GM10266 (cell line): ENCODE measurements around the gene KIF20B.

Source experiments
- DNase-seq: peaks from one replicate; pipeline ENCODE4 v3.0.0; 2012; ENCODE audit errors: extremely low spot score
- CTCF ChIP-seq: IDR thresholded peaks from 2 replicates; pipeline ENCODE4 v1.5.1; 2012; ENCODE audit warnings: mild to moderate bottlenecking, low read depth; ENCODE audit not compliant: control insufficient read depth, insufficient read depth; ENCODE audit errors: missing control alignments

Gene KIF20B, protein sequence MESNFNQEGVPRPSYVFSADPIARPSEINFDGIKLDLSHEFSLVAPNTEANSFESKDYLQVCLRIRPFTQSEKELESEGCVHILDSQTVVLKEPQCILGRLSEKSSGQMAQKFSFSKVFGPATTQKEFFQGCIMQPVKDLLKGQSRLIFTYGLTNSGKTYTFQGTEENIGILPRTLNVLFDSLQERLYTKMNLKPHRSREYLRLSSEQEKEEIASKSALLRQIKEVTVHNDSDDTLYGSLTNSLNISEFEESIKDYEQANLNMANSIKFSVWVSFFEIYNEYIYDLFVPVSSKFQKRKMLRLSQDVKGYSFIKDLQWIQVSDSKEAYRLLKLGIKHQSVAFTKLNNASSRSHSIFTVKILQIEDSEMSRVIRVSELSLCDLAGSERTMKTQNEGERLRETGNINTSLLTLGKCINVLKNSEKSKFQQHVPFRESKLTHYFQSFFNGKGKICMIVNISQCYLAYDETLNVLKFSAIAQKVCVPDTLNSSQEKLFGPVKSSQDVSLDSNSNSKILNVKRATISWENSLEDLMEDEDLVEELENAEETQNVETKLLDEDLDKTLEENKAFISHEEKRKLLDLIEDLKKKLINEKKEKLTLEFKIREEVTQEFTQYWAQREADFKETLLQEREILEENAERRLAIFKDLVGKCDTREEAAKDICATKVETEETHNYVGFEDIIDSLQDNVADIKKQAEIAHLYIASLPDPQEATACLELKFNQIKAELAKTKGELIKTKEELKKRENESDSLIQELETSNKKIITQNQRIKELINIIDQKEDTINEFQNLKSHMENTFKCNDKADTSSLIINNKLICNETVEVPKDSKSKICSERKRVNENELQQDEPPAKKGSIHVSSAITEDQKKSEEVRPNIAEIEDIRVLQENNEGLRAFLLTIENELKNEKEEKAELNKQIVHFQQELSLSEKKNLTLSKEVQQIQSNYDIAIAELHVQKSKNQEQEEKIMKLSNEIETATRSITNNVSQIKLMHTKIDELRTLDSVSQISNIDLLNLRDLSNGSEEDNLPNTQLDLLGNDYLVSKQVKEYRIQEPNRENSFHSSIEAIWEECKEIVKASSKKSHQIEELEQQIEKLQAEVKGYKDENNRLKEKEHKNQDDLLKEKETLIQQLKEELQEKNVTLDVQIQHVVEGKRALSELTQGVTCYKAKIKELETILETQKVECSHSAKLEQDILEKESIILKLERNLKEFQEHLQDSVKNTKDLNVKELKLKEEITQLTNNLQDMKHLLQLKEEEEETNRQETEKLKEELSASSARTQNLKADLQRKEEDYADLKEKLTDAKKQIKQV (N-terminal part only)

GRCh38 chr10:89701242-89702120, at the start of gene KIF20B:
KIF20B (plus strand) TSS chr10:89701590; CDS start chr10:89705295, 3,705 bp downstream.
- peak; percentile 53 for TF ChIP-seq CTCF
- DNase-seq: peak; percentile 92

GRCh38 chr10:89651916-89652573, 49.3 kb upstream of the KIF20B start:
- DNase-seq: peak; percentile 40

GRCh38 chr10:89652806-89653370, 48.5 kb upstream of the KIF20B start:
- no peak for DNase-seq
- no peak for TF ChIP-seq CTCF

More at GRCh38 chr10:89651916-89652573, 49.3 kb upstream of the KIF20B start:
- no peak for TF ChIP-seq CTCF

GRCh38 chr10:89653410-89653869, 48.0 kb upstream of the KIF20B start:
- TF ChIP-seq CTCF: no peak
- DNase-seq: peak; percentile 45

GRCh38 chr10:89655722-89656121, 45.7 kb upstream of the KIF20B start:
- no peak for TF ChIP-seq CTCF
- no peak for DNase-seq
